ENCODE data around the gene TMEM182. TPM values are rescaled to one million over a fixed set of nuclear protein-coding genes. Genes with fewer than 3 reads are reported as not detected.

The TMEM182 gene
- 2.6 and 3.7 TPM in 2 replicates for polyA plus RNA-seq (2011; rRNA removed)
- 1.1 and 1.3 TPM in 2 replicates for polyA minus RNA-seq (2011; rRNA and poly(A)+ RNA removed)

GRCh38 chr2:102761763-102762162, at the start of gene TMEM182:
TMEM182 (plus strand) TSS chr2:102762031; CDS start chr2:102762218, 187 bp downstream.
- ChIA-PET POLR2A (no interaction called here), CTCF (interaction anchor here (1.5 to 4.9 kb wide), 2 partner anchors 9 to 36 kb away, joined by 3 to 41 read pairs; no protein-coding TSS in a partner anchor)
- no peak for DNase-seq (ENCODE audit: low read depth)
- TF ChIP-seq CTCF (IDR thresholded peaks at IDR 0.05; ENCODE audit: insufficient read depth, low read depth, low read length) = no peak
- H3K27me3 ChIP-seq (ENCODE audit: control insufficient read depth, insufficient read depth, low read length) = no peaks in the 10 kb centered on the region
- no peaks in the 10 kb centered on the region for H3K36me3 ChIP-seq (ENCODE audit: control insufficient read depth, insufficient read depth, low read length)
- H3K4me3 ChIP-seq (ENCODE audit: low read depth, low read length) = no peak within 1 kb of the TSS

GRCh38 chr2:102717308-102718018, 44.4 kb upstream of the TMEM182 start:
- Histone ChIP-seq H3K27me3 (ENCODE audit: control insufficient read depth, insufficient read depth, low read length) (no peaks in the 10 kb centered on the region), H3K36me3 (ENCODE audit: control insufficient read depth, insufficient read depth, low read length) (peaks cover 6% of the 10 kb centered on the region), H3K4me3 (ENCODE audit: low read depth, low read length) (no peak overlapping the region)
- peak; percentile 14 for DNase-seq (ENCODE audit: low read depth)
- ChIA-PET CTCF (interaction anchor here (0.8 kb wide), 1 partner anchor 31 kb away, joined by 3 read pairs; no protein-coding TSS in a partner anchor), POLR2A (interaction anchor here (0.6 kb wide), 1 partner anchor 257 kb away, joined by 4 read pairs; no protein-coding TSS in a partner anchor)
- TF ChIP-seq CTCF (IDR thresholded peaks at IDR 0.05; ENCODE audit: insufficient read depth, low read depth, low read length) = no peak

GRCh38 chr2:102718387-102719316, 43.2 kb upstream of the TMEM182 start:
- no peak for DNase-seq (ENCODE audit: low read depth)
- TF ChIP-seq CTCF (IDR thresholded peaks at IDR 0.05; ENCODE audit: insufficient read depth, low read depth, low read length) = no peak
- POLR2A ChIA-PET = no interaction called here

GRCh38 chr2:102724016-102724490, 37.8 kb upstream of the TMEM182 start:
- DNase-seq (ENCODE audit: low read depth) = no peak
- CTCF ChIA-PET = interaction anchor here (0.6 to 1.4 kb wide), 2 partner anchors 11 to 23 kb away, joined by 3 read pairs; no protein-coding TSS in a partner anchor
- no peak for TF ChIP-seq CTCF (IDR thresholded peaks at IDR 0.05; ENCODE audit: insufficient read depth, low read depth, low read length)

More at GRCh38 chr2:102718387-102719316, 43.2 kb upstream of the TMEM182 start:
- Histone ChIP-seq H3K36me3 (ENCODE audit: control insufficient read depth, insufficient read depth, low read length) (peaks cover 6% of the 10 kb centered on the region), H3K27me3 (ENCODE audit: control insufficient read depth, insufficient read depth, low read length) (no peaks in the 10 kb centered on the region), H3K4me3 (ENCODE audit: low read depth, low read length) (no peak overlapping the region)
- CTCF ChIA-PET = no interaction called here

More at GRCh38 chr2:102724016-102724490, 37.8 kb upstream of the TMEM182 start:
- POLR2A ChIA-PET = no interaction called here
- H3K36me3 ChIP-seq (ENCODE audit: control insufficient read depth, insufficient read depth, low read length) = no peaks in the 10 kb centered on the region
- no peaks in the 10 kb centered on the region for H3K27me3 ChIP-seq (ENCODE audit: control insufficient read depth, insufficient read depth, low read length)
- H3K4me3 ChIP-seq (ENCODE audit: low read depth, low read length) = no peak overlapping the region

Data from BJ (cell line).